HCT116 (cell line): ENCODE results near the gene PFN3. TPM values are rescaled to one million over a fixed set of nuclear protein-coding genes. Genes with fewer than 3 reads are reported as not detected.

Source experiments
- ATAC-seq: fragments of 200-7000 bp; cut with Tn5 transposase; 2 replicates; pipeline ENCODE4 v1.9.1; 2020; ENCODE audit warnings: mild to moderate bottlenecking, moderate library complexity
- BruUV-seq: library from RNA; stranded (reverse); fragments of 400-500 nt; replicated peaks from 2 replicates; lab custom pipeline; 2021; lab: Mats Ljungman, UMichigan
- CTCF ChIA-PET: fragments of 300-600 bp; sonication (Branson Sonifier 250); formaldehyde crosslinking; loops from one replicate; lab custom pipeline; 2021; ENCODE audit warnings: antibody characterized with exemption; lab: Charles Lee
- POLR2A ChIA-PET: fragments of 300-600, 350-600 bp; sonication (Branson Sonifier 250); formaldehyde crosslinking; loops from one replicate; lab custom pipeline; 2021; ENCODE audit warnings: antibody characterized with exemption; lab: Charles Lee
- RAD21 ChIA-PET, 2 experiments: fragments of 300-600 bp; sonication (Branson Sonifier 250); formaldehyde crosslinking; loops; one replicate each; lab custom pipeline; 2023; ENCODE audit warnings: low total read pairs in 2 of 2; ENCODE audit not compliant: uncharacterized antibody in 2 of 2, unreplicated experiment in 2 of 2, low non-redundant PET in 1 of 2; lab: Charles Lee
- DNase-seq: peaks from one replicate; pipeline ENCODE4 v3.0.0-alpha.2; 2010; ENCODE audit warnings: low read depth, low spot score
- H2AFZ ChIP-seq: fragments of 200-600 bp; shearing (Covaris generic), sonication (generic); 2 replicates; pipeline ENCODE4 v1.6.1; 2017; ENCODE audit warnings: low read depth, mixed run types, mixed read lengths, antibody characterized with exemption, low read length; ENCODE audit not compliant: poor library complexity, severe bottlenecking
- H3K27ac ChIP-seq: 2 replicates; pipeline ENCODE4 v1.5.1; 2012; ENCODE audit warnings: low read depth, low read length
- H3K27me3 ChIP-seq: fragments of 200-600 bp; sonication (generic); 2 replicates; pipeline ENCODE4 v1.6.1; 2016; ENCODE audit warnings: mixed run types, low read length, mixed read lengths; ENCODE audit not compliant: insufficient read depth
- H3K36me3 ChIP-seq, 2 experiments: fragments of 200-500 bp in 1 of 2; fragments of 200-600 bp in 1 of 2; sonication (Bioruptor generic) in 1 of 2; sonication (generic) in 1 of 2; 2 replicates each; pipeline versions ENCODE4 v1.5.1 to v1.6.1; 2014 to 2016; ENCODE audit warnings: low read length in 2 of 2, inconsistent platforms in 1 of 2, mixed read lengths in 1 of 2, mixed run types in 1 of 2; ENCODE audit not compliant: insufficient read depth in 2 of 2, control insufficient read depth in 1 of 2
- H3K4me1 ChIP-seq, 2 experiments: fragments of 200-600 bp in 1 of 2; sonication (generic) in 1 of 2; 2 replicates each; pipeline versions ENCODE4 v1.5.1 to v1.6.1; 2012 to 2017; ENCODE audit warnings: low read length in 2 of 2, inconsistent platforms in 1 of 2, mild to moderate bottlenecking in 1 of 2, mixed read lengths in 1 of 2, mixed run types in 1 of 2, moderate library complexity in 1 of 2; ENCODE audit not compliant: insufficient read depth in 2 of 2, control insufficient read depth in 1 of 2
- H3K4me2 ChIP-seq: fragments of 200-600 bp; sonication (generic); 2 replicates; pipeline ENCODE4 v1.6.1; 2017; ENCODE audit warnings: mixed run types, low read length, mixed read lengths
- H3K4me3 ChIP-seq, 2 experiments: fragments of 200-600 bp in 1 of 2; sonication (generic) in 1 of 2; replicated peaks in 1 of 2; 2 replicates each; pipeline ENCODE4 v1.5.1; 2011 to 2016; ENCODE audit warnings: low read length in 2 of 2, control low read depth in 1 of 2, low read depth in 1 of 2, mild to moderate bottlenecking in 1 of 2, mixed read lengths in 1 of 2, mixed run types in 1 of 2
- H3K79me2 ChIP-seq: fragments of 200-600 bp; sonication (generic); 2 replicates; pipeline ENCODE4 v1.6.1; 2017; ENCODE audit warnings: mild to moderate bottlenecking, mixed run types, low read length, moderate library complexity, mixed read lengths; ENCODE audit not compliant: insufficient read depth
- H3K9ac ChIP-seq: fragments of 200-600 bp; sonication (generic); 2 replicates; pipeline ENCODE4 v1.6.1; 2016; ENCODE audit warnings: low read length, mixed read lengths
- H3K9me2 ChIP-seq: fragments of 200-600 bp; sonication (generic), shearing (Covaris generic); 2 replicates; pipeline ENCODE4 v1.6.1; 2017; ENCODE audit warnings: mixed run types, mild to moderate bottlenecking, moderate library complexity; ENCODE audit not compliant: insufficient read depth
- H3K9me3 ChIP-seq, 2 experiments: fragments of 200-500 bp in 1 of 2; fragments of 200-600 bp in 1 of 2; sonication (Bioruptor generic) in 1 of 2; sonication (generic) in 1 of 2; 2 replicates each; pipeline ENCODE4 v1.6.1; 2014 to 2017; ENCODE audit warnings: low read length in 2 of 2, mixed read lengths in 2 of 2, inconsistent platforms in 1 of 2, low read depth in 1 of 2, mild to moderate bottlenecking in 1 of 2, mixed run types in 1 of 2, moderate library complexity in 1 of 2; ENCODE audit not compliant: control insufficient read depth in 1 of 2, insufficient read depth in 1 of 2
- H4K20me1 ChIP-seq: fragments of 200-600 bp; sonication (generic), shearing (Covaris generic); 2 replicates; pipeline ENCODE4 v1.6.1; 2017; ENCODE audit warnings: mixed run types, mild to moderate bottlenecking, moderate library complexity; ENCODE audit not compliant: insufficient read depth
- ATF3 ChIP-seq: IDR thresholded peaks from 2 replicates; pipeline ENCODE4 v1.6.1; 2012
- CBX3 ChIP-seq: IDR thresholded peaks from 2 replicates; pipeline ENCODE4 v1.6.1; 2012; ENCODE audit warnings: low read depth
- CEBPB ChIP-seq: IDR thresholded peaks from 2 replicates; pipeline ENCODE4 v1.6.1; 2012; ENCODE audit warnings: low read depth
- EGR1 ChIP-seq: IDR thresholded peaks from 2 replicates; pipeline ENCODE4 v1.6.1; 2012; ENCODE audit warnings: low read depth
- ELF1 ChIP-seq: IDR thresholded peaks from 2 replicates; pipeline ENCODE4 v1.6.1; 2012; ENCODE audit warnings: low read depth, borderline replicate concordance
- FOSL1 ChIP-seq: IDR thresholded peaks from 2 replicates; pipeline ENCODE4 v1.6.1; 2012; ENCODE audit warnings: low read depth
- JUND ChIP-seq: IDR thresholded peaks from 2 replicates; pipeline ENCODE4 v1.6.1; 2012
- POLR2A ChIP-seq: IDR thresholded peaks from 2 replicates; pipeline ENCODE4 v1.7.0; 2011; ENCODE audit warnings: borderline replicate concordance; ENCODE audit not compliant: insufficient read depth, insufficient read length; ENCODE audit errors: extremely low read depth
- POLR2AphosphoS5 ChIP-seq: IDR thresholded peaks from 2 replicates; pipeline ENCODE4 v1.6.1; 2011; ENCODE audit warnings: mild to moderate bottlenecking, low read depth, low read length, moderate library complexity
- RAD21 ChIP-seq: IDR thresholded peaks from 2 replicates; pipeline ENCODE4 v1.6.1; 2012; ENCODE audit warnings: low read depth, mild to moderate bottlenecking
- SIN3A ChIP-seq: IDR thresholded peaks from 2 replicates; pipeline ENCODE4 v1.6.1; 2012; ENCODE audit warnings: low read depth
- SP1 ChIP-seq: IDR thresholded peaks from 2 replicates; pipeline ENCODE4 v1.6.1; 2012; ENCODE audit warnings: low read depth
- TCF7L2 ChIP-seq: IDR thresholded peaks from 2 replicates; pipeline ENCODE4 v1.7.0; 2011; ENCODE audit warnings: borderline replicate concordance, inconsistent platforms; ENCODE audit not compliant: insufficient read depth, insufficient read length; ENCODE audit errors: extremely low read depth
- ZNF274 ChIP-seq: fragments of 200-500 bp; sonication (Bioruptor generic); IDR thresholded peaks from 2 replicates; pipeline ENCODE4 v1.6.1; 2014; ENCODE audit warnings: mild to moderate bottlenecking, low read depth, low read length, inconsistent platforms
- intact Hi-C: fragments of 100-400 bp; cut with micrococcal nuclease; formaldehyde crosslinking; loops from 2 replicates; pipeline ENCODE4 v1.10.0; 2022
- total RNA-seq: library from RNA; stranded (reverse); gene quantifications from one replicate; pipeline ENCODE4 v1.2.1, GENCODE V29; 2021; ENCODE audit not compliant: unreplicated experiment
- TF ChIP-seq, protein P1 (sequence below): IDR thresholded peaks from 2 replicates; pipeline ENCODE4 v1.6.1; 2011; ENCODE audit warnings: mild to moderate bottlenecking, low read length, moderate library complexity; ENCODE audit not compliant: insufficient replicate concordance; ENCODE audit errors: extremely low read depth

The PFN3 gene
- total RNA-seq, 1 experiment from 2014 or later, result not detected

DNA sequence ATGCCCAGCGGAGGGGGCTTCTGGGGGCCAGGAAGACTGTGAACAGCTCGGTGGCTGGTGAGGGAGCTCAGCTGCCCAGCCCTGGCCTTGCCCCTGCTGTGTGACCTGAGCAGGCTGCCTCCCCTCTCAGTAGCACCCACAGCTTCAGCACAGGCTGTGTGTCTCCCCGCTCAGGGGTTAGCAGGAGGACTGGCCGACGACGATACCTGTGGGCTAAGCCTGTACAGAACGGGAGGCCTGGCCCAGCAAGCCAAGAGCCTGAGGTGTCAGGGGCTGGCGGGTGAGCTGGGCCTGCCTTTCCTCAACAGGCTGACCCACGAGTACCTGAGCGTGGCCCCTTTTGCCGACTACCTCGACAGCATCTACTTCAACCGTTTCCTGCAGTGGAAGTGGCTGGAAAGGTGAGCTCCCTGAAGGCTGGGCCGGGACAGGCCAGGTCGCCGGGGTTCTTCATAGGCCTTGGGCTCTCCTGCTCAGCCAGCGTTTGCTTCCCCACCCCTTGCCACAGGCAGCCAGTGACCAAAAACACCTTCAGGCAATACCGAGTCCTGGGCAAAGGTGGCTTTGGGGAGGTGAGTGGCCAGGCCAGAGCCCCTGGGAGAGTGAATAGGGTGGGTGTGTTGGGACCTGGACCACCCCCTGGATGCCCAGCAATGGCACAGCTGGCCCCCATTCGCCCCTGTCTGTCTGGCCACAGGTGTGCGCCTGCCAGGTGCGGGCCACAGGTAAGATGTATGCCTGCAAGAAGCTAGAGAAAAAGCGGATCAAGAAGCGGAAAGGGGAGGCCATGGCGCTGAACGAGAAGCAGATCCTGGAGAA lies 32.6 kb upstream of the PFN3 start:
- no peaks in the 10 kb centered on the region for H3K9me3 ChIP-seq
- ChIA-PET POLR2A (interaction anchor here (1.3 kb wide), 1 partner anchor 42 kb away, joined by 3 read pairs; no protein-coding TSS in a partner anchor), CTCF (interaction anchor here (1.3 kb wide), 1 partner anchor 29 kb away, joined by 4 read pairs; no protein-coding TSS in a partner anchor), RAD21 (no interaction called here)
- peaks cover 1 to 17% of the 10 kb centered on the region in 2 experiments; a peak in 3 of 4 replicates for H3K4me1 ChIP-seq
- H3K4me3 ChIP-seq, result no peak overlapping the region
- H3K36me3 ChIP-seq, result peaks cover 25 to 41% of the 10 kb centered on the region in 2 experiments; a peak in 3 of 4 replicates
- H3K27ac ChIP-seq, result no peak overlapping the region
- DNase-seq (no peak), ATAC-seq (no peak)
- TF ChIP-seq FOSL1 (no peak), ELF1 (no peak), EGR1 (no peak), TCF7L2 (no peak), CBX3 (no peak), POLR2AphosphoS5 (no peak), ATF3 (no peak), ZNF274 (no peak), SIN3A (no peak), JUND (no peak), RAD21 (no peak), CEBPB (no peak), SP1 (no peak), POLR2A (no peak)
- TF ChIP-seq, protein P1, sequence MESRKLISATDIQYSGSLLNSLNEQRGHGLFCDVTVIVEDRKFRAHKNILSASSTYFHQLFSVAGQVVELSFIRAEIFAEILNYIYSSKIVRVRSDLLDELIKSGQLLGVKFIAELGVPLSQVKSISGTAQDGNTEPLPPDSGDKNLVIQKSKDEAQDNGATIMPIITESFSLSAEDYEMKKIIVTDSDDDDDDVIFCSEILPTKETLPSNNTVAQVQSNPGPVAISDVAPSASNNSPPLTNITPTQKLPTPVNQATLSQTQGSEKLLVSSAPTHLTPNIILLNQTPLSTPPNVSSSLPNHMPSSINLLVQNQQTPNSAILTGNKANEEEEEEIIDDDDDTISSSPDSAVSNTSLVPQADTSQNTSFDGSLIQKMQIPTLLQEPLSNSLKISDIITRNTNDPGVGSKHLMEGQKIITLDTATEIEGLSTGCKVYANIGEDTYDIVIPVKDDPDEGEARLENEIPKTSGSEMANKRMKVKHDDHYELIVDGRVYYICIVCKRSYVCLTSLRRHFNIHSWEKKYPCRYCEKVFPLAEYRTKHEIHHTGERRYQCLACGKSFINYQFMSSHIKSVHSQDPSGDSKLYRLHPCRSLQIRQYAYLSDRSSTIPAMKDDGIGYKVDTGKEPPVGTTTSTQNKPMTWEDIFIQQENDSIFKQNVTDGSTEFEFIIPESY, result no peak
- no TSS peak for BruUV-seq
- H4K20me1 ChIP-seq, result no peaks in the 10 kb centered on the region
- no peak overlapping the region for H3K4me2 ChIP-seq
- no peak overlapping the region for H3K9ac ChIP-seq
- H3K9me2 ChIP-seq, result no peaks in the 10 kb centered on the region
- H3K27me3 ChIP-seq, result no peaks in the 10 kb centered on the region
- intact Hi-C loops, result no loop called here
- H3K79me2 ChIP-seq, result peaks cover 25% of the 10 kb centered on the region
- H2AFZ ChIP-seq, result no peak overlapping the region
